ENCODE data around the gene ITPRIP.

DNA sequence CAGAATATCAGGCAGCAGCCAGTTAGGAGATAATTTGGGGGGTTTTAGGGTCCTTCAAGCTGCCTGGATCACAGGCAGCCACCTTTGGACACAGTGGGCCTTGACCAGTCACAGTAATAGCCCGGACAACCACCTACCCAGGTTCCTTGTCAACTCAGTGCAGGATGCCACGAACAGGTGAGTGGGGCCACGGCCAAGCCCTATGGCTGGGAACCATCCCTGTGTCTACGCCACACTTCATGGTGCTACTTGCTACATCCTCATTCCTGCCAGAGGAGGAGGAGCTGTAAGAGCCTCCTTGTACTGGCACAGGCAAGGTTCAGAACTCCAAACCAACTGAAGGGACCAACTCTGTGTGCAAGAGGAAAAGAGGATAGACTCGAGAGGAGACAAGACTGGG lies 19.9 kb downstream of the ITPRIP start:
- TF ChIP-seq, protein P1, sequence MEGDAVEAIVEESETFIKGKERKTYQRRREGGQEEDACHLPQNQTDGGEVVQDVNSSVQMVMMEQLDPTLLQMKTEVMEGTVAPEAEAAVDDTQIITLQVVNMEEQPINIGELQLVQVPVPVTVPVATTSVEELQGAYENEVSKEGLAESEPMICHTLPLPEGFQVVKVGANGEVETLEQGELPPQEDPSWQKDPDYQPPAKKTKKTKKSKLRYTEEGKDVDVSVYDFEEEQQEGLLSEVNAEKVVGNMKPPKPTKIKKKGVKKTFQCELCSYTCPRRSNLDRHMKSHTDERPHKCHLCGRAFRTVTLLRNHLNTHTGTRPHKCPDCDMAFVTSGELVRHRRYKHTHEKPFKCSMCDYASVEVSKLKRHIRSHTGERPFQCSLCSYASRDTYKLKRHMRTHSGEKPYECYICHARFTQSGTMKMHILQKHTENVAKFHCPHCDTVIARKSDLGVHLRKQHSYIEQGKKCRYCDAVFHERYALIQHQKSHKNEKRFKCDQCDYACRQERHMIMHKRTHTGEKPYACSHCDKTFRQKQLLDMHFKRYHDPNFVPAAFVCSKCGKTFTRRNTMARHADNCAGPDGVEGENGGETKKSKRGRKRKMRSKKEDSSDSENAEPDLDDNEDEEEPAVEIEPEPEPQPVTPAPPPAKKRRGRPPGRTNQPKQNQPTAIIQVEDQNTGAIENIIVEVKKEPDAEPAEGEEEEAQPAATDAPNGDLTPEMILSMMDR (optimal IDR thresholded peaks at IDR 0.05 in 1 of 3, IDR thresholded peaks at IDR 0.05 in 1 of 3, conservative IDR thresholded peaks at IDR 0.05 in 1 of 3; ENCODE audit: extremely low read depth in 1 of 3, insufficient read depth in 2 of 3, low read length in 3 of 3), result no peak
- no peak for TF ChIP-seq EZH2 (IDR thresholded peaks at IDR 0.05; ENCODE audit: low read length)
